Activated CD8-positive, alpha-beta memory T cell treated with anti-CD3 and anti-CD28 coated beads for 36 hours (primary cell): ENCODE measurements around the gene NOS1AP. TPM values are rescaled to one million over a fixed set of nuclear protein-coding genes. Genes with fewer than 3 reads are reported as not detected.
"Not testable (repeated sequence)": the region's sequence is repeated elsewhere in the genome, so short reads cannot be mapped to it uniquely, and the experiment has no call there.

Experiments
- CTCF ChIA-PET: fragments of 350-600 bp; sonication (Branson Sonifier 250); formaldehyde crosslinking; loops from one replicate; lab custom pipeline; 2021; ENCODE audit warnings: antibody characterized with exemption; lab: Charles Lee
- POLR2A ChIA-PET: fragments of 350-600 bp; sonication (Branson Sonifier 250); formaldehyde crosslinking; loops from one replicate; lab custom pipeline; 2021; ENCODE audit warnings: antibody characterized with exemption; lab: Charles Lee
- total RNA-seq, 2 experiments: library from RNA; stranded (reverse); gene quantifications; one replicate each; pipeline ENCODE4 v1.2.3, GENCODE V29; 2021

The NOS1AP gene
- total RNA-seq, 2 experiments from 2014 or later: 0.04 to 0.13 TPM

DNA sequence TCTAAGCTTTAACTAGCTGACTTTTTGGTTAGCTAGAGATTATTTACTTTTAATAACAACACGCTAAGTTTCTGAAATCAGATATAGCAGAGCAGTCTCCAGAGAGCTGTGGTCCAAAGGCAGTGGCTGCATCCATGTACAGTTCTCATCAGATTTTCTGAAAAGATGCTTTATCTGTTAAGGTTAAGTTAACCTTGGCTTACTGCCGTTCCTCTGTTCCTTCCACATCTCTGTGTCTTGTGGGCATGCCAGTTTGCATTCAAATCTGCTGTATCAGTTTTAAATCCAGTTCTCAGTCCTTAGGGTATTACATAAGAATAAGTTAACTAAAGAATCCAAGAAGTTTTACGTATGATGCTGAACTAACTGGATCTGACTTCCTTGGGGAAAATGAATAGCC lies 260.3 kb downstream of the NOS1AP start:
- POLR2A ChIA-PET: no interaction called here
- CTCF ChIA-PET: no interaction called here

DNA sequence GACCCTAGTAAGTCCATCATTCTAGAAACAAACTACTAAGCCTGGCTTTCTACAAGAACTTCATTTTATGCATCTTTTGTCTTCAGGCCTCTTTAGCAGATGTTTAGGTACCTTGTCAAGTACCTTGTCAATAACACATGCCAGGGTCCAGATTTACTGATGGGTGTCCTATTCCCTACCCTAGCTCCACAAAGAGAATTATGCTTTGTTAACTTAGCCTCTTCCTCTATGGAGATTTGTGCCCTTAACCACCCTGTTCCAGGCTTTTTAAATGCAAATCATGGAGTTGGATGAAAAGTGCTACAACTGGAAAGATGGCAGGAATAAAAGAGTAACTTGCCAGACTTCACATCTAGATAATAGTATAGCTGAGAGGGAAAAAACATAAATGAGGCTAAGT lies 264.5 kb downstream of the NOS1AP start:
- CTCF ChIA-PET: no interaction called here
- POLR2A ChIA-PET: no interaction called here

DNA sequence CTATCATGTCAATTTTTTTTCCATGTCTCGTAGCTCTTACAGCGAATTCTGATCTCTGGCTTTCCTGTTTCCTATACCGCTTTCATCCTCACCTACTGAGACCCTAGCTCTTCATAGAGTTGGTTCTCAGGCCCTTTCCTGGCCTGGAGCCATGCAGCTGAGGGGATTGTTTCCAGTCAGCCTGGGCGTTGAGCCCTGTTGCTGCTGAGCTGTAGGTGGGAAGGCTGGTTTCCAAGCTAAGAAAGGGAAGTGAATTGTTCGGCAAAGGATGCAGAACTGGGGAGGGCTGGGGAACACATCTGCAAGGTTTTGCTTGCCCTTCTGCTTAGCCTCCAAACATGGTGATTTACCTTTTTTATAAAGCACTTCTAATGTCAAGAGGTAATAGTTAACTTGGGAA lies 265.6 kb downstream of the NOS1AP start:
- CTCF ChIA-PET: no interaction called here
- POLR2A ChIA-PET: no interaction called here

DNA sequence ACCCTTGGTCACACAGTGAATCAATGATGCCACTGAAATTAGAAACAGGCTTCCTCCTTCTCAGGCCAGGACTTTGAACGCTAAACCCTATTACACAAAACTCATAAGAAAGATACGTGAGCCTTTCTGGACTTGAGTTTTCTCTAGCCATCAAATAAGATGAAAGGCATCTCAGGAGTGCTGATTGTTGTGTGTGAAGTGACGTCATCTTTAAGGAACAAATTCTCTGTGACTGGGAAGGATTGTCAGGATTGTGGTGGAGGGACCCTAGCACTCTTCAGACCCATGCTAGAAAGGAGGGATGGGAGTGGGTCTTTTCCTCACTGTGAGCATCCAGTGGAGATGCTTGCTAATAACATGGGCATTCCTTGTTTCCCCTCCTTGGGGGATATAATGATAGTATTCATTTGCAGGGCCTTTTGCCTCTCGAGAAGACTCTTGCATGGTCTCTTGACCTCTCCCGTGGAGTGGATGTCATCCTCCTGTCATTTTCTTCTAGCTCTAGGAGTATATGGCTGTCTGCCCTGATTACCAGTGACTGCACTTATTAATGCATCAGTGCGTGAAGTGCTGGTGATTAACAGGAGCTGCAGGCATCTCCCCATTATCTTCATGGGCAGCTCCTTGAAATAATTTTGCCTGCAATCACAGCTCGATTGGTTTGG lies 267.3 kb downstream of the NOS1AP start:
- POLR2A ChIA-PET: no interaction called here
- CTCF ChIA-PET: no interaction called here

DNA sequence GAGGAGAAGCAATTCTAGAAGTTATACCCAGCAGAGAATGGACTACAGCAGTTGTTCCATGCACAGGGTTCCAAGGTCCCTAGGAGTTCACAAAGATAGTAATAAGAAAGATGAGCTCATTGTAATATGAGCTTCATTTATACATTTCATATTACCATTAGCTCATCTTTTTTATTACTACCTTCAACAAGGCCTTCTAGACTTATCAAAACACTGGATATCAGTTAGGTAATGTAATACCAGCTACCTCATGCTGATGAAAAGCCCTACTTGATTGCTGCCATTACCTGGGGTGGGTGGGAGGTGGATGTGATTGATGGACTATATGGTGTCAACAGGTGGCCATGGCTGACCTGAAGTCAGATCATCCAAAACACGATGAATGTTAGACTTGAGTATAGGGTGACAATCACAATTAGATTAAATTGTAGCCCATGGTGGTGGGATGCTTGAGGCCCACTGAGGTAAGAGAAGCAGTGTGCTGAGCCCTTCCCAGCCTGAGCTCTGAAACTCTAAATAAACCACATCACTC lies 273.0 kb downstream of the NOS1AP start:
- CTCF ChIA-PET: no interaction called here
- POLR2A ChIA-PET: no interaction called here

DNA sequence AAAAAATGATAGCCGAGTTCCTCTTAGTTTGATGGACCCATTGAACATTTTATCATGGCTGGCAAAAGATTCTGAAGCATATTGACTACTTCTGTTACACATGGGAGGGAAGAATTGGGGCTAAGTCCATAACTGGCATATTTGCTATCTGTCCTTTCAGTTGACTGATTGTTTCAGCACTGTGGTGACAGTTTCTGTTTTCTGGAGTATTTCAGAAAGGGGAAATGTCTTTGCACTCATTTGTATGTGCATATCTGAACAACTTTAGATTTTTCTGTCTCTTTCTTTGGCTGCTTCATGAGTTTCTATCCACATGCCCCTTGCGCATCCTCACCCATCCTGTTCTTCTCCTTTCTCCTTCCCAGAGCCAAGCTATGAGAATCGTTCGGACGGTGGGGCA lies 274.0 kb downstream of the NOS1AP start:
- POLR2A ChIA-PET: no interaction called here
- CTCF ChIA-PET: no interaction called here

DNA sequence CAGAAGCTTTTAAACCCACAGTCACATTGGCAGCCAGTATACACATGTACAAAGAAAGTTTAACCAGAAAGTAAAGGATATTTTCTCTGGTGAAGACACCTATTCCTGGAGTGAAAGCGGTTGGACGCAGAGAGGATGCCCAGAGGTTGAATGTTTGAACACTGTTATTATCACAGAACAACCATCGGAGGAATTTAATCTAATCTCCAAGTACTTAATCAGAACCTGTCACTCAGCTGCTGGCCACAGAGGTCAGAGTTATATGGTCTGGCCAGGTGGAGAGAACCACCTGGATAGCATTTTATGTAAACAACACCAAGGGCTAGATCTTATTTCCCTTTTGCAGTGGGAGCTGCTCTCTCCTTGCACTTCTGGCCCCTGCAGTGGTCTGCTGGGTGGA lies 277.8 kb downstream of the NOS1AP start:
- CTCF ChIA-PET: no interaction called here

DNA sequence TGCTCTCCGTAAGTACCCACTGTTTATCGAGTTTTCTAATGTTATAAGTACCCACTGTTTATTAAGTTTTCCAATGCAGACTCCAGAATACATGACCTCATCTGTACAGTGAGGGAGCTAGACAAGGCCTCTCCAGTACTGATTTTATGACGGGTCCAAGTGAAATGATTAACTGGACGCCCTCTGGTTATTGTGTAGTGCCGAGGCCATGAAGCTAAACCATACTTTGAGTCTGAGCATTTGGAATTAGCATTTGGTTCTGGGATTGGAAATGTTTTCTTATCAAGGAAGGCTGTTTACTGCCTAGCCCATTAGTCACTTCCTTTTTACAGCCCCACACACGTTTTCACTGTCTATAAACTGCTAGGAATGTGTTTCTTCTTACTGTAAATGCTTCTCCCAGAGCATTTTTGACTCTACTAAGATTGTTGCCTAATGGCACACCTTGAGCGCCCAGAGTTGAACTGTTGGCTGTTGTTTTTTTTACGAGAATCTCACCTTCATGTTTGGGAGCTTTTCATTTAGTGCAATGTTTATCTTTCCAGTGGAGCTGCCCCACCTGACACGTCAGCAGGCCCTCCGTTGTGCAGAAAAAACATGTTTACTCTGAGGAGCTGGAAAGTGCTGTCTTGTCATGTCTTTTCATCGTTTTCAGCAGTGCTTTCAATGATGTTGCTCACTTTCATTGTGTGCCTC lies 280.3 kb downstream of the NOS1AP start:
- POLR2A ChIA-PET: no interaction called here
- CTCF ChIA-PET: no interaction called here

More for the DNA sequence above, 277.8 kb downstream of the NOS1AP start:
- POLR2A ChIA-PET: no interaction called here

DNA sequence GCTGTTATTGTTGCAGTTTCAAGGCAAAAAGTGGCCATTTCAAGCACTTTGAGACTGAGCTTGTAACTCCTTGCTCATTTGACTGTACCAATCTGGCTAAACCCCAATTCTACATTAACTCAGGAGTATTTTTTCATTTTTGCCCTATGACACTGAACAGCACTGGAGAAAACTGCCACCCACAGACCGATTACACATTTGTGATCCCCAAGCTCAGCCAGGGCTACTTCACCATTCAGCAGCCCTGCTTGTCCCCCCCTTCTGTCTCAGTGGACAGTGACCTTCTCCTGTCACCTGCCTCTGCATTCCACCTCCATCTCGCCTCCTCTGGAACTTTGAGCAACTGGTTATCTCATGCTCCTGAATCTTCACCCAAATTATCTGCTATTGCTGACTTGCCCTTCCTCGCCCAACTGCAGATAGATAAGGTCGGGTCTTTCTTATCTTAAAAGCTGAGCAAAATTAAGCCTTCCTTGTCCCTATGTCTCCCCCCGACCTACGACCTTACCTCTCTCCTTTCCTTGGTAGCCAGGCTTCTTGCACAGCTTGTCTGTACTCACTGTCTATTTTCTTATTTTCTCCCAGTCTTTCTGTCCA lies 281.9 kb downstream of the NOS1AP start:
- ChIA-PET CTCF (interaction anchor here (0.7 kb wide), 1 partner anchor 34 kb away, joined by 3 read pairs; no protein-coding TSS in a partner anchor), POLR2A (no interaction called here)

DNA sequence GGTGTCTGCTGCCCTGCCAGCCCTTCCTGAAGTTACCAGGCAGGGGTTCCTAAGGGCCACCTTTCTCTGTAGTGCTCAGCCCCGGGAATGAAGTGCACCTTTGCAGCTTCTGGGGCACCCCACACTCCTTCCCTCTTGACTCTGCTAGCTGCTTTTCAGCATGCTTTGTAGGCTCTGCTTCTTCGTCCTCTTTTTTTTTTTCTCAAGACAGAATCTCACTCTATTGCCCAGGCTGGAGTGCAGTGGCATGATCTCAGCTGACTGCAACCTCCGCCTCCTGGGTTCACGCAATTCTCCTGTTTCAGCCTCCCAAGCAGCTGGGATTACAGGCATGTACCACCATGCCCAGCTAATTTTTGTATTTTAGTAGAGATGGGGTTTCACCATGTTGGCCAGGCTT lies 282.4 kb downstream of the NOS1AP start:
- CTCF ChIA-PET, POLR2A ChIA-PET: not testable (repeated sequence)

DNA sequence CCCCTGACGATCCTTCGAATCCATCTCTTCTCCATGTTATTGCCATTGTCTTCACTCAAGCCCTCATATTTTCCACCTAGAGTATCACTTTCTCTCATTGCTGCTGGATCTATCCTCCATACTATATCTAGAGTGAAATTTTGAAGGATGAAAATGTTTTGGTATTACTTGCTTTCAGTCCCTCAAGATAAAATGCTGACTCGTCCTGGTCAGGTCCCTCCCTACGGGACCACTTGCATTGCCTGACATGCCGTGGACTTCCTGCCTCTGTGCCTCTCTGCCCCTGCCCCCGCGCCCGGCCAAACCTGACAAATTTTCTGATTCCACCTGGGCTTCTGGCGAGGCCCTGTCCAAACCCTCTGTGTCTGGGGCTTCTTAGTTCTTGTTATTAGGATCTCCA lies 283.6 kb downstream of the NOS1AP start:
- POLR2A ChIA-PET: no interaction called here
- CTCF ChIA-PET: no interaction called here

DNA sequence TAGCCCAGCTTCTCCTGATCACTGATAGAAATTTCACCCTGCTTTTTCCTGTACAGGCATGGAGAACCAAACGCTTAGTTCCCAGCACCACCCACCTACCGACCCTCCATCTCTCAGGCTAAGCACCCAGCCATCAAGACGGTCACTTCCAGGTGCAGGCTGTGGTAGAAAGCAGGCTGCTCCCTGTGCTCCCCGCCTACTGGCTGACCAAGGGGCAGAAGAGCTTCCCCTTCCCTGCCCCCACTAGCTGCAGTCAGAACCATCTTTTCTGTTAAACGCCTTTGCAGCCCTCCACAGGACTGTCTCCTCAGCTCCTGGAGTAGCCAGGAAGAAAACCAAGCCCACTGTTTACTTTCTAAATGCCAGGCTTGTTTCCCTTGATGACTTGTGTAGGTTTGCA lies 284.2 kb downstream of the NOS1AP start:
- POLR2A ChIA-PET: no interaction called here
- CTCF ChIA-PET: no interaction called here

DNA sequence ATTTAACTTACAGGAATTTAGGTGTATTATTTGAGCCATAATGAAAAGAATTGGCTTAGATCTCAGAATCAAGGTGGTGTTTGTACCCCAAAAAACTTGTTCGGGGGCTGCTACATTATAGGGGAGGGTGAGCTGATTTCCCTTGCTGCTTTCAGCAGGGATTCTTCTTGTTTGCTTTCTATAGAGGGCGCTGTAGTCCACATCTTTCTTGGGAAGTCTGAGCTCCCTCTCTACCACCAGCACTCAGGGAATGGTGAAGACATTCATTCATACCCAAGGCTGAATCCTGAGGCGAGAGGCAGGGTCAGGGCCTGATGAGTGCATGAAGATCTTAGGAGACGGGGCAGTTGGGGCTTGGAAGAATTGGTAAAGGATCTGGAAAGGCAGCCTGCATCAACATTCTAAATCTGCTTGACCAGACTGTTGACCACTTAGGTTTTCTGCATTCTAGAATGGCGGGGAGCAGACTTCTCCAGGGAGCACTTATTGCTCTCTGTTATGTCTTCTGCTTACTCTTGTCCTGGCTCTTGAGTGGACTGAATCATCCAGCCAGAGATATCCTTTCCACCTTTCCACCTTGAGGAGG lies 288.3 kb downstream of the NOS1AP start:
- ChIA-PET CTCF (no interaction called here), POLR2A (no interaction called here)

DNA sequence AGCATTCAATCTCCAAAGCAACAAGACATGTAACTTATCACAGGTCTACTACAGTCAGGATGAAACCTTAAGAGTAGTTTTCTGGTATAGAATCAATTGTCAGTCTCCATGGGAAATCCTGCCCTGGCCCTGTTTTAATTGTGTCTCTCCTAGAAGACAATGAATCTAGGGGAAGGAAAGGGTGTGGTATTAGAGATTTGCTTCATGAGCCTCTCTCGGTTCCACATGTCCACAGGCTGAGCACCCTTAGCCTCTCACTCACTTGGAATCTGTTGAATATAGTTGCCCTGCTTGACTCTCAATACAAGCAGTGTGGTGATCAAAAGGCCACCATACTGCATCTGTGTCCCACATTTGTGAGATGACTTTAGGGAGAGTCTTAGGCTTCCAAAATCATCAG lies 289.4 kb downstream of the NOS1AP start:
- ChIA-PET CTCF (no interaction called here), POLR2A (no interaction called here)

DNA sequence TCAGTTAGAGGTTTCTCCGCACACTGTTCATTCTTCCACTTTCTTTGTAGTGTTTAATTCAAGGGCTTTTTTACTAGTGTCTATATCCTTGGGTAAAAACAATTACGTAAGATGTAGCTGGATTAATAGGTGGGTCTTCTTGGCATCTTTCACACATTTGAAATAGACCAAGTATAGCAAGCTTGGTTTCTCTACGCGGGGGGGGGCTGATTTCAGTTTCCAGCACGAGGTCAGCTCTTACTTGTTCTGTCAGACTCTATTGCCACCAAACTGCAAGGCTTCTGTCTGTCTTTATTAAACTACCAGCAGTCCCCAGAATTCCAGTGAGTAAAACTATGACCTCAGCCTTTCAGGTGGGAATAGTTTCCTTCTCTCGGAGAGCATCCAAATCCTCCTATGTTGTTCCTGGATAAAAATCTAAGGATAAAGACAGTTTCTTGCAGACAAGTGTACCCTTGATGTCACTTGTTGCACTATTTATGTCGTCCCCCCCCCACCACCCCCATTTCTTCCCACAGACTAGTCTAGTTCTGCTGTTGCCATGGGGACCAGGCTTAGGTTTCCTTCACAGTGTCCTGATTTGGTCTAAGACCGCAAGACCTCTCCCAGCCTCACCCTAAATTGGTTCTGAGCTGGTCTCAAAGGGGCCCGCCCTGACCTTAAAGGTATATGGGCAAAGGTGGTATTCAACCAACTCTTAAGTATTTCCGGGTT lies 290.2 kb downstream of the NOS1AP start:
- POLR2A ChIA-PET: no interaction called here
- CTCF ChIA-PET: no interaction called here

DNA sequence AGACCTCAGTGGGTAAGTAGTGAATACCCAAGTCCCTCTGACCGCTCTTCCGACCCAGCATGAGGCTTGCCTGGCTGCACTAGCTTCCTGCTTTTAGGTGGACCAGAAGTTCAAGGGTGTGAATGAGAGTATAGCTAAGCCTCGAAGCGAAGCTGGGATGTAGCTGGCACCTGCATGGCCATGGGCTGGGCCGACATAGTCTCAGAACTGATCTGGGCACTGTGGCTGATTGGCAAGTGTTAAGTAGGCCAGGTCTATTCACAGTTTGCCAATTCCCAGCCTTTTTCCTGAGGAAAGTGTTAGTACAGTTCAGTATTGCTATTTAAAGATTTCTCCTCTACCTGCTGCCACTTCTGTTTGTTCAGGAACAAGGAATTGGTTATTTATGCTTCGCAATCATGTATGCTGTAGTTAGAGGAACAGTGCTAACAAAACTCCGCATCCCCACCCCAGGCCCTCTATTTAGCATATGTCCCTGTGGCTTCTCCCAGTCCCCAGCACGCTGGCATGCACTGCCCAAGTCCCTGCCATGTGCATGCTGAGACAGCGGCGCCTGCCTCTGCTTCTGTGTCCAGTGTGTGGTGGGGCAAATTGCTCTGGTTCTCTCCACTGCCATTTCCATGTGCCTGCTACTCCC lies 290.9 kb downstream of the NOS1AP start:
- POLR2A ChIA-PET: no interaction called here
- CTCF ChIA-PET: no interaction called here

DNA sequence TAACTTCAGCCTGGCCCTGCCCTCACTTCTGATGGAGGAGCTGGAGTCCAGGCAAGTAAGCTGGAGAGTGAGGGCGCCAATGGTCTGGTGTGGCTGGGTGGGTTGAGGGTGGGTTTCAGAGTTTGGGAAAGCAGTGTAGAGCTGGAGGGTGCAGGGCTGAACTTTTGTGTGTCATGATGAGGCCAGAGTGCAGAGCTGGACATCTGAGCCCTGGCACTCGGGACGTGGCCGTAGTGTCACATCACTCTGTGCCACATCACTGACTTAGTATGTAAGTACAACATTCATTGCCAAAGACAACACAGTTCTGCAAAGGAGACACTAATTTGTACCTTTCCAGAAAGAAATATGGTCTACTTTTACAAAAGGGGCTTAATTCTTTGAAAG lies 291.4 kb downstream of the NOS1AP start:
- CTCF ChIA-PET: no interaction called here
- POLR2A ChIA-PET: no interaction called here

DNA sequence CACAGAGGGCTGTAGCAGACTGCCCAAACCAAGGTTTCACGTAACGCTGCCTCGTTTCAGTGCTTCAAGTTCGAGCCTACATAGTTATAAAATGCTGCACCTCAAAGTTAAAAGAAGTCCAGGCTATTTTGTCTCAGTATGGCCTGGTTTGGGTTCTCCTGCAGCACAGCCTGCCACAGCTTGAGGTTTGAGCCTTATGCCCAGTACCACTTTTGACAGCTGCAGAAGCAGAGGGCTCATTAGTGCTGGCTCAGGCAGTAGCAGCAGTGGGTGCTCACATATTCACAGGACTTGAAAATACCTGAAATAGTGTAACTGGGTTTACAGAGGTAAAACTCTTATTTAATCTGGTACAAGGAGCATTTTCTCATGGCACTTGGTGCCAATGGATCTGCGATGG lies 291.9 kb downstream of the NOS1AP start:
- ChIA-PET POLR2A (no interaction called here), CTCF (no interaction called here)

DNA sequence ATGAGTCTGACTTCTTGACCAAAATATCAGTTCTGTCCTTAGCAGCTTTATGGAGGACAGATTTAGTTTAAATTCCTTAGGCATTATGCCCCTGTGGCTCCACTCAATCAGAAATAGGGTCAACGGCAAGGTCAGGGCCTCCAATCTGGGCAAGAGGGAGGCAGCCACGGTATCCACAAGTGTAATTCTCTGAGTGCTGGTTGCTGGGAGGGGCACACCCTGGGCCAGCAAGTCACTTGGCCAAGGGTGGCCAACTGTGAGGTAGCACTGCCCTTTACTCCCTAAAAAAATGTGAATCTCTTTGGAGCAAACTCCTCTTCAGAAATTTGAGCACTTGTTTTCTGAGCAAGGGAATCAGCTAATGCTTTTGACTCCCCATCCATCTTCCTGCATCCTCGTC lies 294.3 kb downstream of the NOS1AP start:
- POLR2A ChIA-PET: no interaction called here
- CTCF ChIA-PET: no interaction called here
